Dendritic cell treated with granulocyte-macrophage colony-stimulating factor and Interleukin-4, amounts not matched to agents 40 ng/mL and 50 ng/mL, for 4 days (primary cell): ENCODE measurements around the gene CCR2.

Experiments
- H3K27ac Mint-ChIP-seq: one replicate; pipeline ENCODE4 v1.8.0; 2022; ENCODE audit warnings: mild to moderate bottlenecking, mixed read lengths
- H3K27me3 Mint-ChIP-seq: one replicate; pipeline ENCODE4 v1.8.0; 2022; ENCODE audit warnings: mild to moderate bottlenecking, mixed read lengths
- H3K36me3 Mint-ChIP-seq: one replicate; pipeline ENCODE4 v1.8.0; 2022; ENCODE audit warnings: low read depth, mixed read lengths
- H3K4me1 Mint-ChIP-seq: one replicate; pipeline ENCODE4 v1.8.0; 2022; ENCODE audit warnings: low read depth, mixed read lengths
- H3K4me3 Mint-ChIP-seq: one replicate; pipeline ENCODE4 v1.8.0; 2022; ENCODE audit warnings: mild to moderate bottlenecking, moderate library complexity, mixed read lengths
- H3K9me3 Mint-ChIP-seq: one replicate; pipeline ENCODE4 v1.8.0; 2022; ENCODE audit warnings: mixed read lengths
- intact Hi-C: fragments of 100-400 bp; cut with micrococcal nuclease; formaldehyde crosslinking; loops from one replicate; pipeline ENCODE4 v1.15.0; 2022

Gene CCR2

GRCh38 chr3:46338840-46339239 is 15.1 kb upstream of the CCR2 start:
- Mint-ChIP-seq H3K27me3 (no peaks in the 10 kb centered on the region), H3K36me3 (peaks cover 5% of the 10 kb centered on the region), H3K4me3 (no peak overlapping the region), H3K27ac (no peak overlapping the region), H3K4me1 (peaks cover 7% of the 10 kb centered on the region), H3K9me3 (peaks cover 26% of the 10 kb centered on the region)
- intact Hi-C loops, result no loop called here

- no peak overlapping the region for H3K27ac Mint-ChIP-seq
- peaks cover 11% of the 10 kb centered on the region for H3K4me1 Mint-ChIP-seq
- H3K27me3 Mint-ChIP-seq, result no peaks in the 10 kb centered on the region
- H3K9me3 Mint-ChIP-seq, result peaks cover 28% of the 10 kb centered on the region
- H3K36me3 Mint-ChIP-seq, result peaks cover 5% of the 10 kb centered on the region
- no peak overlapping the region for H3K4me3 Mint-ChIP-seq
- intact Hi-C loops, result no loop called here
Measured at GRCh38 chr3:46344476-46344875, 9.4 kb upstream of the CCR2 start.

GRCh38 chr3:46348823-46349482 is 5.0 kb upstream of the CCR2 start:
- H3K9me3 Mint-ChIP-seq, result peaks cover 18% of the 10 kb centered on the region
- no peaks in the 10 kb centered on the region for H3K27me3 Mint-ChIP-seq
- no peaks in the 10 kb centered on the region for H3K36me3 Mint-ChIP-seq
- peak overlapping the region; percentile 37 for H3K27ac Mint-ChIP-seq
- H3K4me1 Mint-ChIP-seq, result peaks cover 52% of the 10 kb centered on the region
- H3K4me3 Mint-ChIP-seq, result no peak overlapping the region
- intact Hi-C loops, result no loop called here

GRCh38 chr3:46349484-46350261 is 4.2 kb upstream of the CCR2 start:
- Mint-ChIP-seq H3K4me1 (peaks cover 59% of the 10 kb centered on the region), H3K4me3 (no peak overlapping the region)

GRCh38 chr3:46350262-46350565 is 3.7 kb upstream of the CCR2 start:
- H3K4me3 Mint-ChIP-seq, result no peak overlapping the region
- intact Hi-C loops, result no loop called here
- no peaks in the 10 kb centered on the region for H3K36me3 Mint-ChIP-seq
- H3K27me3 Mint-ChIP-seq, result no peaks in the 10 kb centered on the region
- H3K9me3 Mint-ChIP-seq, result peaks cover 5% of the 10 kb centered on the region
- peaks cover 65% of the 10 kb centered on the region for H3K4me1 Mint-ChIP-seq
- H3K27ac Mint-ChIP-seq, result peak overlapping the region; percentile 25

More at GRCh38 chr3:46349484-46350261, 4.2 kb upstream of the CCR2 start:
- H3K27me3 Mint-ChIP-seq, result no peaks in the 10 kb centered on the region
- intact Hi-C loops, result no loop called here
- peaks cover 10% of the 10 kb centered on the region for H3K9me3 Mint-ChIP-seq
- H3K36me3 Mint-ChIP-seq, result no peaks in the 10 kb centered on the region
- H3K27ac Mint-ChIP-seq, result peak overlapping the region; percentile 37

- no peaks in the 10 kb centered on the region for H3K36me3 Mint-ChIP-seq
- intact Hi-C loops, result no loop called here
- H3K4me1 Mint-ChIP-seq, result peaks cover 79% of the 10 kb centered on the region
- H3K27me3 Mint-ChIP-seq, result no peaks in the 10 kb centered on the region
- H3K27ac Mint-ChIP-seq, result no peak overlapping the region
- no peak overlapping the region for H3K4me3 Mint-ChIP-seq
- H3K9me3 Mint-ChIP-seq, result no peaks in the 10 kb centered on the region
Measured at GRCh38 chr3:46351646-46352045, 2.3 kb upstream of the CCR2 start.

- Mint-ChIP-seq H3K27me3 (no peaks in the 10 kb centered on the region), H3K4me3 (no peak overlapping the region), H3K9me3 (no peaks in the 10 kb centered on the region), H3K4me1 (peaks cover 92% of the 10 kb centered on the region), H3K27ac (no peak overlapping the region), H3K36me3 (peaks cover 1% of the 10 kb centered on the region)
- intact Hi-C loops, result no loop called here
Measured at GRCh38 chr3:46353090-46353489, 821 bp upstream of the CCR2 start.

GRCh38 chr3:46354478-46354877 is 567 bp downstream of the CCR2 start:
- Mint-ChIP-seq H3K4me1 (peaks cover 95% of the 10 kb centered on the region), H3K36me3 (peaks cover 14% of the 10 kb centered on the region), H3K27me3 (no peaks in the 10 kb centered on the region), H3K9me3 (no peaks in the 10 kb centered on the region), H3K4me3 (peak overlapping the region; percentile 76), H3K27ac (peak overlapping the region; percentile 75)
- intact Hi-C loops, result no loop called here

- Mint-ChIP-seq H3K4me3 (peak overlapping the region; percentile 76), H3K27me3 (no peaks in the 10 kb centered on the region), H3K4me1 (peaks cover 95% of the 10 kb centered on the region), H3K27ac (peak overlapping the region; percentile 75), H3K9me3 (no peaks in the 10 kb centered on the region), H3K36me3 (peaks cover 14% of the 10 kb centered on the region)
- intact Hi-C loops, result no loop called here
Measured at GRCh38 chr3:46354984-46355383, 1.1 kb downstream of the CCR2 start.

GRCh38 chr3:46356276-46356675 is 2.4 kb downstream of the CCR2 start:
- H3K27me3 Mint-ChIP-seq, result no peaks in the 10 kb centered on the region
- H3K9me3 Mint-ChIP-seq, result no peaks in the 10 kb centered on the region
- peaks cover 99% of the 10 kb centered on the region for H3K4me1 Mint-ChIP-seq
- peak overlapping the region; percentile 76 for H3K4me3 Mint-ChIP-seq
- H3K27ac Mint-ChIP-seq, result peak overlapping the region; percentile 75
- peaks cover 14% of the 10 kb centered on the region for H3K36me3 Mint-ChIP-seq
- intact Hi-C loops, result no loop called here

GRCh38 chr3:46356909-46357308 is 3.0 kb downstream of the CCR2 start:
- Mint-ChIP-seq H3K4me1 (peaks cover 99% of the 10 kb centered on the region), H3K9me3 (no peaks in the 10 kb centered on the region), H3K36me3 (peaks cover 14% of the 10 kb centered on the region), H3K4me3 (peak overlapping the region; percentile 76), H3K27me3 (no peaks in the 10 kb centered on the region), H3K27ac (peak overlapping the region; percentile 75)
- intact Hi-C loops, result no loop called here

GRCh38 chr3:46358466-46358865 is 4.6 kb downstream of the CCR2 start:
- Mint-ChIP-seq H3K27ac (peak overlapping the region; percentile 88), H3K27me3 (no peaks in the 10 kb centered on the region), H3K4me1 (peaks cover 93% of the 10 kb centered on the region), H3K36me3 (peaks cover 16% of the 10 kb centered on the region), H3K4me3 (no peak overlapping the region), H3K9me3 (no peaks in the 10 kb centered on the region)
- intact Hi-C loops, result no loop called here

GRCh38 chr3:46359733-46360493 is 6.0 kb downstream of the CCR2 start:
- Mint-ChIP-seq H3K36me3 (peaks cover 30% of the 10 kb centered on the region), H3K9me3 (no peaks in the 10 kb centered on the region), H3K4me3 (peak overlapping the region; percentile 55), H3K27ac (peak overlapping the region; percentile 88), H3K27me3 (no peaks in the 10 kb centered on the region), H3K4me1 (peaks cover 88% of the 10 kb centered on the region)
- intact Hi-C loops, result loop anchor here (5.0 kb wide), 2 partner anchors 48 to 63 kb away; no protein-coding TSS in a partner anchor

- Mint-ChIP-seq H3K9me3 (no peaks in the 10 kb centered on the region), H3K4me1 (peaks cover 87% of the 10 kb centered on the region), H3K4me3 (no peak overlapping the region), H3K27me3 (no peaks in the 10 kb centered on the region), H3K36me3 (peaks cover 32% of the 10 kb centered on the region), H3K27ac (peak overlapping the region; percentile 88)
- intact Hi-C loops, result loop anchor here (5.0 kb wide), 2 partner anchors 49 to 64 kb away; no protein-coding TSS in a partner anchor
Measured at GRCh38 chr3:46360907-46361306, 7.0 kb downstream of the CCR2 start.
